HG02943 (cell line): ENCODE measurements around the gene ASCC1.

ENCODE experiments used
- ATAC-seq: cut with Tn5 transposase; IDR thresholded peaks from one replicate; pipeline ENCODE4 v1.9.1; 2021; ENCODE audit warnings: mild to moderate bottlenecking, low read depth, moderate library complexity; ENCODE audit not compliant: unreplicated experiment

ASCC1 gene

DNA sequence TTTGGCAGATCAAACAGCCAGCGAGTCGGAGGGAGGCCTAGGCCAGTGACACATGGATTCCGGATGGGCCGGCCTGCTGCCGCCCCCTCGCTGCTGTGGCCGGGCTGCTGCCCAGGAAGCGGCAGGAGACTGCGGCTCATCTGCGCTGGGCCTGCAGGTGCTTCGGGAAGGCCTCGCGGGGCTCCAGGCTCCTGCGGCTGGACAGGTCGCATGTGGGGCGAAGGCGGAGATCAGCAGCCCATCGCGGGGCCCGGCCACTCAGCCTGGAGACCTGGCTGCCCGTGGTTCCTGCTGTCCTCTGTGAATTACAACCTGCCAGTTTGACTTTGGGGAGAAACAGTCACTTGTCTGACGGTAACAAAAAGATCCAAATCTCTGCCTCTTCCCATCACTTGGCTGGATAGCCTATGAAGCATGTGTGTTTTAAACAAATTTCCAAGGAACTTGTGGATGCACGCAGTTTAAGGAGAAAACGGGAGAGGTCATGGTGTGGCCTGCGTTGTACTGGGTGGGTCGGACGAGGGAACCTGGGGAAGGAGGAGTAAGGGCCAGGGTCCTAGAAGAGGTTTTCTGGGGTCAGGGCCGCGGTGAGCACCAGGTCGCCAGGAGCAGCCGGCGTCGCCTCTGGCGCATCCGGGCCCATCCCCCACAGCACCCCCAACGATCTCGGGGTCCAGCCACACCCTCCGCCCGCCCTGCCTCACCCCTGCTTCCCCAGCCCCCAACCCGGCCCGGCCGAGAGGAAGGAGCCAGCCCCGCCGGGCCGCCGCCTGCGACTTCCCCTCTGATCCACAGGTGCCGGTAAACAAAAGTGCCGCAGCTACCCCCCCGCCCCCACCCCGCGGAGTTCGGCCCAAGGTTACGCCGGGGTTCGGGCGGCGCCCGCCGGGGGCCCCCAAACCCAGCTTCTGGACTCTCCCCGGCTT lies 129.3 kb downstream of the ASCC1 start:
- ATAC-seq: no peak

DNA sequence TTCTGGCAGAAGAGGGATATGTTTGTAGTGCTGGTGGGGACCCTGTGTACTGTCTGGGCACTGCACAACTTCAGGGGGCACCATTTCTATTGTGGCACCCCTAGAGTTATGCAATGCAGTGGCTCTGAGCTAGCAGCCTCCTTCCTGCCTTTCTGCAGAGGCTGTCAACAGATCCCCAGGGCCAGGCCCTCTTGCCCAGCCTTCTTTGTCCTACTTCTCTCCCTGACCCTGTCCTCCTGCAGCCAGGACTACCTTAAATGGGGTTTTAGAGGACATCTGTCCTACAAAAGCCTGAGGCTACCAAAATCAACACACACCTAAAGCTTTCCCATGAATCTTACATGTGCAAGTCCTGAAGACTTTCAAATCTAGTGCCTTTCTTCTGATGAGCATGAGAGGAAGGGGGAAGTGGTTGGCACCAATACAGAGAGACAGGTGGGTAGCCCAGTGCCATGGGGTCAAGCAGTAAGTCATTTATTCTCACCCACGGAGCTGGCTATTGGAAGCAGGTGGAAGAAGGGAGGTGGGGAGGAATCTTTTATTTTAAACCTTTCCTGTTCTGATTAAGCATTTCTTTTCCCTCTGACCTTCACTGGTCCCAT lies 130.1 kb downstream of the ASCC1 start:
- no peak for ATAC-seq

DNA sequence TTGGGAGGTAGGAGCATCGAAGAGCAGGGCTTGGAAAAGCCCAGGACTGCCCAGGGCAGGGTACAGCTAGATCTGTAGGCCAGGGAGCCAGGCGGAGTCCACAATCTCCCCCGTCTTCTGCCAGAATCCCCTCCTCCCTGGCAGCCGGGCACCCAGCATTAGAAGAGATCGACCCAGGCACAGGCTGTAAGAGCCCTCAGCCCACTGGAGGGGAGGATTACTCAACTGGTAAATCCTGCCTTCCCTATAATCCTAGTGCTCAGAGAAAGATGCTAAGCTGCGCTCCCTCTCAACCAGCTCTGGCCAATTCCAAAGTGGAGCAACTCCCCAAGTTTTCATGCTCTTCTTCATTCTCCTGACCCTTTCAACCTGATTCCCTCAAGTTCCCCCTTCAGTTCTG lies 130.9 kb downstream of the ASCC1 start:
- ATAC-seq: no peak

DNA sequence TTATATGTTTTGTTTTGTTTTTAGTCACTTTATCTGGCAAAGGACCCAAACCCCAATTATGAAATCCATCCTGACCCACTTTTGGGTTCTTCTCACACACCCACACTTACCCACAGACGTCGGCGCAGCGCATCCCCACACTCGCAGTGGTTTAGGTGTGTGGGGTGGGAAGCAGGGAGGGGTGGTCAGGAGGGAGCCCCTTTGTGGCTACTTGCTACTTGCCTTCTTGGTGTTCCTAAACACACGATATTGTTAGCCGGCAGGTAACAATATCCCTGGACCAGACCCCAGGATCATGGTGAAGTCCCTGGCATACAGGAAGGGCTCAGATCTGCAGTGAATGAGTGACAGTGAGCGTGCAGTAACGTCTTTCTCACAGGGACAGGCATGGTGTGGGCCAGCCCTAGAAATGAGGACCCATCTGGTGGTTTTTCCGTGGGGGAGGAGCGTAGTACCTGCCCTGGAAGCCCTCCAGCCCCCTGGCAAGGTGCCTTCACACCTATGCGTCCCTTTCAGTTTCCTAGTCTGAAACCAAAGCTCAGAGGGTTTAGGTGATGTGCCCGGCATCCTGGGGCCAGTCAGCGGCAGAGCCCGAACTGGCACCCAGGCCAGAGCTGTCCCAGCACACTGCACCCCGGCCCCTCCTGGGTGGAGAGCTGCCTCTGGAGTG lies 132.2 kb downstream of the ASCC1 start:
- ATAC-seq: no peak

DNA sequence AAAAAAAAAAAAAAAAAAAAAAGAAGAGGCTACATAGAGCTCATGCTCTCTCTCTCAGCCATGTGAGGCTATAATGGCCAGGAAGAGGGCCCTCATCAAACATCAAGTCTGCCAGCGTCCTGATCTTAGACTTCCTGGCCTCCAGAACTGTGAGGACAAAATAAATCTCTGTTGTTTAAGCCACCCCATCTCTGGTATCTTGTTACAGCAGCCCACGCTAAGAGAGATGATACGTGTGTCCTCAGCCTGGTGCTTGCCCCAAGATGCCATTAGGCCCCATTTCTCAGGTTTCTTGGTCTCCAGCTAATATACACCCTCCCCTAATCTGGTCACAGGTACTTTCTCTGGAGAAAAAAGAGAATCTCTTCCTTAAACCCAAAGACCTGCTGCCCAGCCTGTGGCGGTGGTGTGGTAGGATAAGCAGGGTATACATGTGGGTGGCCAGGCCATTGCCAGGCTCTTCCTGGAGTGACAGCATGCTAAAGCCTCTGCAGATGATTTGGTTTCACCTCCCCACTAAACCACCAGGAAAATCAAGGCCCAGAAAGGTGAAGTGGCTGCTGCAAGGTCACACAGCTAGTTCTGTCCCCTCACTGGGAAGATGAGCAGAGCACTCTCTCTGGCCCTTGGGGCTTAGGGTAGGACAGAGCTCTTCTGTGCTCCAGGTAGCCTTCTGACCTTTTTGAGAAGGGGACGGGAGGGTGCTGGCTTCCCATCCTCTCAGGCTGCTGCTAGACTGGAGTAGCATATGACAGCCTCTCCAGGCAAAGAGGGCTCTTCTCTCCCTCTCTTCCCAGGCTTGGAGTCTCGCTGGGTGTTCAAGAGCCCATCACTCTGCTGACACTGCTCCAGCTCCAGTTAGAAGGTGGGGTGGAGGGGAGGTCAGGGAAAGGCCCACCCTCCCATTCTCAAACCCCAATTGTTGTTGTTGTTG lies 133.0 kb downstream of the ASCC1 start:
- no peak for ATAC-seq

DNA sequence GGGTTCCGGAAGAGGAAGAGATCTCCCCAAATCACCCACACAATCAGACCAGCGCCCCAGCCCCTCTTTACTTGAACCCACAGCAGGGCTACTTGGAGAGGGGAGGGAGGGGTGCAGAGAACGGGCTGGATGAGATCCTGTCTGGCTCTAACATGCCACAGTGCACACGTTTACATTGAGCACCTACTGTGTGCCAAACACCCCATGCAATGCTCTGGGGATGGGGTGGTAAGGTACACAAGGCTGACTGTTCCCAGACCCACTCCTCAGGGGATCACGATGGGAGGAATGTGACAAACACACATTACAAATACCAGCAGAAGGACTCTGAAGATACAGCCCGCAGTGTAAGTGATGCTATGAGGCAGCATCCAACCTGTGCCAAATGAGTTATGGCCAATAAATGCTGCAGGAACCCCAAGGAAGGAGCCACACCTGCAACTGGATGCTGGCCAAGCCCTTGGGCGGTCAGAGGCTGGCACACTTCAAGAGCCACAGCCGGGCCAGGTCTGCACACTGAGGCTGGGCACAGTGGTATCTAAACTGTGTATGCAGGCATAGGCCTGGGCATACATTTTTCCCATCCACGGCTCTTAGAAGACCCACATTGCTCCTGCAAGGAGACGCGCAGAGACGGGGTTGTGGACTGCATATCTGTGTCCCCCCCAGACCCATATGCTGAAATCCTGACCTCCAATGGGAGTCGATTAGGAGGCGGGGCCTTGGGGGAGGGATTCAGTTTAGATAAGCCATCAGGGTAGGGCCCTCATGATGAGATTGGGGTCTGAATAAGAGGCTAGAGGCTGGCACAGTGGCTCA lies 134.1 kb downstream of the ASCC1 start:
- no peak for ATAC-seq

DNA sequence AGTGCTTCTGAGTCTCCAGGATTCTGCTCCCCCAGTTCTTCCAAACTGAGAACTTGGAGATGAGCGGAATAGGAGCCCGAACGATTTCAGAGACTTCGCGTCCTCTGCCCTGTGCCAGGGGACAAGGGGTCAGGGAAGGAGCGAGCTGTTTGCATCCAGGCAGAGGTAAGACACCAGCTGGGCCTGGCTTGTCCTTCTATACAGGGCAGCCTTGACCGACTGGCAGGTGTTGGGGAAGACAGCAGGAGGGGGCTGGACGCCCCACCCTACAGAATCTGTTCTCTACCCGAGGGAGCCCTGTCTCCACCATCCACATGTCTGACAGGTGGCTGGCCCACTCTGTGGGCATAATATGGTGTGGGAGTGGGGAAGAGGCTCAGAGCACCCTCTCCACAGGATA lies 134.9 kb downstream of the ASCC1 start:
- ATAC-seq: no peak

DNA sequence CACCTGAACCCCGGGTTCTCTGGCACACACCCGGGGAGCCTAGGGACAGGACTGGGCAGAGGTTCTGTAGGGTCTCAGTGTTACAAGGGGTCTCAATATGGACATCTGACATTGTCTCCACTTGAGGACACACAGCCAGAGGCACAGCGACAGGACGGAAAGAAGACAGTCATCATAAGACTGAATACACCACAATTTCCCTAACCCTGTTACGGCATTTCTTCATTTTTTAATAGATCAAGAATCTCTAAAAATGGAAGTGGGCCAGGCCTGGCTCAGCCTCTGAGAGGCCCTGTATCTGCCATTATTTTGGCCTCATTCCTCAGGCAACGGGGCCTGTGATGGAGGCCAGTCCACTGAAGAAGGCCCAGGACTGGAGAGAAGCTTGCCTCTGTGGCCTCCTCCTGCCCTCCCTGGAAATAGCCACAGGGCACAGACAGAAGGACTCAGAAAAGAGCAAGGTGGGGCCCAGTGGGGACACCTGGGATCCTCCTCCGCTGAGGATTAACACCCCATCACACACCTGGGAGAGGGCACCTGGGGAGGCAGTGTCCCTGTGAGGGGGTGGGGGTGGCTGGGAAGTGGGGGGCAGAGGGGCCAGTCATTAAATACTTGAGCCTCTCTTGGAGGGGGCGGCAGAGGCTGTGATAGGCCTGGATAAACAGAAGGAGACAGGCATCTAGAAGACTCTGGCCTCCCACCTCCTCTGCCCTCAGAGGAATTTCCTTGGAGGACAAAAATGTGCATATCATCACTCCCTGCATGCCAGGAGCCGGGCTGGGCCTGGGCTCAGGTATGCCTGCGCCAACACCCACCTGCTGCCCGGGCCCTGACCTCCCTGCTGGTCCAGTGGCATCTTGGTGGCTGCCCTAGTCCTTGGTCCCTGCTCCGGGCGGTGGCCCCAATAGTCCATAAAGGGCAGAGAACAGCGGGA lies 135.8 kb downstream of the ASCC1 start:
- ATAC-seq: no peak

DNA sequence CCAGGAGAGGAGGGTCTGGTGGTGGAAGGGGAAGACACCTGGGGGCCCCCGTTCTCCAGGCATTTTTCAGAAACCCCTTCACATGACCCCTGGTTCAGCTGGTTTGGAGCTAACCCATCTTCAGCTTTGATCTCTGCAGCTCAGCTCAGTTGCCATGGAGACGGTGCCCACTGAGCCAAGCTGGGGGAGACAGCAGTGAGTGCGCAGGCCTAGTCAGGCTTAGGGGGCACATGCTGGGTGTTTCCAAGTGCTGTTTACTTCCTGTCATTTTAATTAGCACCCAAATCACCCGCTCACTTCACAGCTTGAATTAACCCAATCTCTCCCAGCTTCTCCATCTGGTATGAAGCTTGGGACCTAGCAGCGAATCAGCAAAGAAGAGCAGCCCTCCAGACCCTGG lies 136.7 kb downstream of the ASCC1 start:
- no peak for ATAC-seq

DNA sequence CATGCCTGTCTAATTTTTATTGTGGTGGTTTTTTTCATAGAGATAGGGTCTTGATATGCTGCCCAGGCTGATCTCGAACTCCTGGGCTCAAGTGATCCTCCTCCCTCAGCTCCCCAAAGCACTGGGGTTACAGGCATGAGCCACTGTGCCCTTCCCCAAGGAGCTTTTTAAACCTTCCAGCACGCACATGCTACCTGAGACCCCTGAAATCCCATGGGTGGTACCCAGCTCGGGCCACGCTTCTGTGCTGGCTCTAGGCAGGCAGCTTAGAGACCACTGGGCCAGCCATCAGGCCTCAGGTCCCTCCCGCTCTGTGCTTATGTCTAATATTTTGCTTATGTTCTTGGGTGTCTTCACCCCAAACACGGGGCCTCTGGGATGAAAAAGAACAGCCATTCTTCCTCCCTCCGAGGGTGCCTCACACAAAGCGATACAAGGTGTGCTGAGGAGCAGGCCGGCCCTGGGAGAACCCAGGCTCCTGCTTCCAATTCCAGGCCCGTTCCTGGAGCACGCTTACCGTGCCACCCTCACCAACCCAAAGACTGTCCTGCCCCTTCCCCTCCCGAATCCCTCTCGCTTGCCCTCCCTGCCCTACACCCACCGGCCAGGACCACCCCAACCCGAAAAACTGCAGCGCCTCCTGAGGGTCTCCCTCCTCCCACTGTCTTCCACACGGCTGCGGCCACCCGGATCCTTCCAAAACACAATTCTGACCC lies 138.6 kb downstream of the ASCC1 start:
- no peak for ATAC-seq

DNA sequence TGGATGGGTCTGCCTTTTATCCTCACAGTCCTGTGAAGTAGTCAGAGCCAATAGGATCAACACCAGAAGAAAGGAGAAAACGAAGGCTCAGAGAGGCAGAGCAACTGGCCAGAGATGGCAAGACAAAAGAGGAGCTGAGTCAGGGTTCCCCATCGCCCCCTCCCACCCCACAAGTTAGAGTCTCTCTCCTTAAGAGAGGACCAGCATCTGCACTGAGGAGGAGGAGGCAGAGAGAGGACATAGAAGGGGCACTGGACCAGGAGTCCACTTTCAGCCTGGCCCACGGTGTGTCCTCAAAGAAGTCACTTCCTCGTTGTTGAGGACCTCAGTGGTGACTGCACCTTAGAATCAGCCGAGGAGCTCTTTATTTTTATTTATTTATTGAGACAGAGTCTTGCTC lies 139.3 kb downstream of the ASCC1 start:
- ATAC-seq: no peak

DNA sequence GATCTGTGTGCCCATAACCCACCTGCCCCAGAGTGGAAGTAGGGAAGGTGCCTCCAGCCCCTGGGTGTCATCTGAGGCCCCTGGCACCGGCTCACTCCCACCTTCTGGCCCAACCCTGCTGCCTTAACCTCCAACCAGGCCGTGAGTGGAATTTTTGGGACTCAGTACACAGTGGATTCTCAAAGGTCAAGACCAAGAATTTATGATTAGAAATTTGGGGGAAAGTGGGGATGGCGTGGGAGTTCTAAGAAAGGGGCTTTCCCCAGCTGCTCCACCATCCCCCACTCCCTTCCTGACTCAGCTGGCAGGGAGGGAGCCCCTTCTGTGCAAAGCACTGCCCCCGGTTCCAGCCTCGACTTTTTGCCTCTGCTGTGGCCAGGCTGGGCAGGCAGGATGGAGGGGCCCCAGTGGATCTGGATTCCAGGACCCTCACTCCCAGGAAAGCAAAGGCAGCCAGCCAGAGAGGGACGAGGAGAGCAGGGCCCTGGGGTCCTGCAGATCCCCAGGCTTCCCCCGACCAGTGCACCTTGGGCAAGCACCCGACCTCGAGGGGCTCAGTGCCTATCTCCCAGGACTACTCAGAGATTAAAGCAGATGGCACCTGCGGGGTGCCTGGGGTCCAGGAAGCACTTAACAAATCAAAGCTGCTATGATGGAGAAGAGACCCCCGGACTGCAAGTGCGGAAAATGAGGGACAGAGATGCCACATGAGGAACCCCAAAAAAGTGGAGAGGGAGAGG lies 140.5 kb downstream of the ASCC1 start:
- ATAC-seq: no peak

DNA sequence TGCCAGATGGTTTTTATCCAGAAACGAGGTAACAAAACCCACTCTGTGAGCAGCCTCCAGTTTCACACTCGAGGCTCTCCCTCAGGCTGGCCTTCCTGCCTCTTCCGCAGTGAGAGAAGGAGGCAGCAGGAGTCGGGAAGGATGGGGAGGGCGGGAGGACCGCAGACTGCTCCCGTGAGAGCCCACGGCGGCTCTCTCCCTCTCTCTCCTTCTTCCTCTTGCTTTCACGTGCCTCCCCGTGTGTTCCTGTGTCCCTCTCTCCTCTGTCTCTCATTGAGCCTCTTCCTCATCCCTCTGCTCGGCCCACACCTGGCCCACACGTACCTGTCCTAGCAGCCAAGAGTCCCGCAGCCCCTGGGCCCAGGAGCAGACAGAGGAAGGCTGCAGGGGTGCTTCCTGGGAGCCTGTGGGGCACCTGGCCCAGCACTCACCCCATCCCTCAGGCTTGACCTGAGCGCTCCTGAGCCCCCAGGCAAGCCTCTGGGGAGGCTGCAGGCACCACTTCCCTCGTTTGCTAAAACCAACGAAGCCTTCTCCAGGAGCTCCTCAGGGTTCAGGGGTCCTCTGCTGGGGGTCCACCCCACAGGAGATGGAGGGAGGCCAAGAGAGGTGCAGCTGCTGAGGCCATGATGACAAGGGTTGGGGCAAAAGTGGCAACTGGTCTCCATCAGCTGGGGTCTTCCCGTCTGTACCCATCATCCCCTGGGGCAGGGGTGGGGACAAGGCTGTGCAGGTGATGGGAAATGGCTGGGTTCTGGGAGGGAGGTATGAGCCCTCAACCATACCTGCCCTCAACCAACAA lies 141.3 kb downstream of the ASCC1 start:
- no peak for ATAC-seq

DNA sequence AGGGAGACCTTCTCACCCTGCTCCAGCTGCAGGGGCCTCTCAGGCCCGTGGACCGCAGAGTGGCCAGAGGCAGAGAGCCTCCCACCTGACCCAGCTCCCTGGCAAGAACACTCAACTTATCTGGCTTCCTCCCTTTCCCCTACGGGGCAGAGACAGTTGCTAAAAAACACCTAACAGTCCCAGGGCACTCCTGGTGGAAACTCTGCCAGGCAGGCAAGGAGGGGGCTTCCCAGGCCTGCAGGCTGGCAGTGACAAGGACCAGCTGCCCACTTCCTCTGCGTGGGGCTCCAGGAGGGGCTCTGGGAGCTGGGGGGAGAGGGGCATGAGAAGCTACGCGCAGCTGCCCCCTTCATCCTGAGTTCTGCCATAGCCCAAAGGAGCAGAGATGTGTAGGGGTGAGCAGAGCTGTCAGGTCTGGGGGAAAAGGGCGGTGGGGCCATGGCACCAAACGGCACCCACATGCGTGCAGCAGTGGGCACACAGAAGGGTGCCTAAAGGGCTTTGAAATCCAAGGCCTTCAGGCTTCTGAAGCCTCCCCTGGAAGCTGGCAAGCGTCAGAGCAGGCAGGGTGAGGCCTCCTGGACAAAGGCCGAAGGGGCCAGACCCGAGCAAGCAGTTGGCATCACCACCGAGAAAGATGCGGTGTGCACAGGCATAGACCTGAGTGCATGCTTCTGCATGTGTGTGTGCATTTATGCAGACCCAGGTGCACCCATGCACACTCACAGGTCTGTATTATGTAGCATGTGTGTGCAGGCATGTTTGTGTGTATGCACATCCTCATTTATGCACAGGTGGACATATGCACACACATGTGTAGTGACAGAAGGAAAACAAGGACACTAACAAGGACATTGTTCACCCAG lies 142.1 kb downstream of the ASCC1 start:
- no peak for ATAC-seq

DNA sequence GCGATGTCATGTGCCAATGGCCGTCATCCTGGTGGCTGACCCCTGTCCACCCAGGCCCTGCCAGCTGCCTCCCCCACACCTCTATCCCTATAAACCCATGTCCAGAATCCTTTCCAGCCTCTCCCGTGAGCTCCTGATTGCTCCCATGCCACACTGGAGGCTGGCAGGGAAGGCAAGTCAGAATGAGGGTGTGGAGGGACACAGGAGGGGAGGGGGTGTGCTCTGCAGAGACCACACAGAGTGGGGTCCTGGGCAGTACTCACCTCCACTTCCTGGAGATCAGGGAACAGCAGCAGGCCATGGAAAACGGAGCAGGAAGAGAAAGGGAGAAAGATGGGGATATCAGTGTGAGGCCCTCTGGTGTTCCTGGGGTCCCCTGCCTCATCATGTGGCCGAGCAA lies 143.4 kb downstream of the ASCC1 start:
- no peak for ATAC-seq

DNA sequence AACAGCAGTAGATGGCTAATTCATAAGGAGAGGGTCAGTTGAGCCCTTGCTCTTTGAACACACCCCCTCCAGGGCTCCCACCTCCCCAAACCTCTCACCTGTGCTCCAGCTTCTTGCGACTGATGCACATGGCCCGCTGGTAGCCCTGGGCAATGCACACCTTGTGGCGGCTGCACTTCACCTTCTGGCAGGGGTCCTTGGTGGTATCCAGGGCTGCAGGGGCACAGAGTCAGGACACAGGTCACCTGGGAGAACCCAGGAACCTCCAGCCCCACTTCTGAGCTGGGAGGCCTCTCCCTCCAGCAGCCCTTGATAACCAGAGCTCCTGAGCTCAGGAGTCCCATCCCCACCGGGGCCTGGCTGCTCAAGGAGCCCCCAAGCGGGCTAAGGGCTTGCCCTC lies 144.0 kb downstream of the ASCC1 start:
- no peak for ATAC-seq
